Measurements from ENCODE around the gene CLCNKA.
"Not testable (repeated sequence)": the region's sequence is repeated elsewhere in the genome, so short reads cannot be mapped to it uniquely, and the experiment has no call there.

The CLCNKA gene

GRCh38 chr1:15997637-15998280, 24.1 kb upstream of the CLCNKA start:
- no peak for DNase-seq (ENCODE audit: low spot score)

- DNase-seq (ENCODE audit: low spot score): no peak
These were observed 22.9 kb upstream of the CLCNKA start for GRCh38 chr1:15998929-15999328.

GRCh38 chr1:16001274-16001673, 20.6 kb upstream of the CLCNKA start:
- DNase-seq (ENCODE audit: low spot score): not testable (repeated sequence)

GRCh38 chr1:16005597-16005996, 16.2 kb upstream of the CLCNKA start:
- no peak for DNase-seq (ENCODE audit: low spot score)

DNA sequence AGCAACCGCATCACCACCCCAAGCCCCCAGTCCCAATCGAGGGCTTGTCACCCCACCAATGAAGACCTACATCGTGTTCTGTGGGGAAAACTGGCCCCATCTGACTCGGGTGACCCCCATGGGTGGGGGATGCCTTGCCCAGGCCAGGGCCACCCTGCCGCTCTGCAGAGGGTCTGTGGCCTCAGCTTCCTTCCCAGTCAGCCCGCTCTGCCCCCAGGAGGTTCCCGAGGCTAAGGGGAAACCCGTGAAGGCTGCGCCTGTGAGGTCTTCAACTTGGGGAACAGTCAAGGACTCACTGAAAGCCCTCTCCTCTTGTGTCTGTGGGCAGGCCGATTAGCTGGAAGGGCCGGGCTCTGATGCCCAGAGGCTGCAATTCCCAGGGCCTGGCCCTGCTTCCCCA, 15.8 kb upstream of the CLCNKA start:
- no peak for DNase-seq (ENCODE audit: low spot score)

DNA sequence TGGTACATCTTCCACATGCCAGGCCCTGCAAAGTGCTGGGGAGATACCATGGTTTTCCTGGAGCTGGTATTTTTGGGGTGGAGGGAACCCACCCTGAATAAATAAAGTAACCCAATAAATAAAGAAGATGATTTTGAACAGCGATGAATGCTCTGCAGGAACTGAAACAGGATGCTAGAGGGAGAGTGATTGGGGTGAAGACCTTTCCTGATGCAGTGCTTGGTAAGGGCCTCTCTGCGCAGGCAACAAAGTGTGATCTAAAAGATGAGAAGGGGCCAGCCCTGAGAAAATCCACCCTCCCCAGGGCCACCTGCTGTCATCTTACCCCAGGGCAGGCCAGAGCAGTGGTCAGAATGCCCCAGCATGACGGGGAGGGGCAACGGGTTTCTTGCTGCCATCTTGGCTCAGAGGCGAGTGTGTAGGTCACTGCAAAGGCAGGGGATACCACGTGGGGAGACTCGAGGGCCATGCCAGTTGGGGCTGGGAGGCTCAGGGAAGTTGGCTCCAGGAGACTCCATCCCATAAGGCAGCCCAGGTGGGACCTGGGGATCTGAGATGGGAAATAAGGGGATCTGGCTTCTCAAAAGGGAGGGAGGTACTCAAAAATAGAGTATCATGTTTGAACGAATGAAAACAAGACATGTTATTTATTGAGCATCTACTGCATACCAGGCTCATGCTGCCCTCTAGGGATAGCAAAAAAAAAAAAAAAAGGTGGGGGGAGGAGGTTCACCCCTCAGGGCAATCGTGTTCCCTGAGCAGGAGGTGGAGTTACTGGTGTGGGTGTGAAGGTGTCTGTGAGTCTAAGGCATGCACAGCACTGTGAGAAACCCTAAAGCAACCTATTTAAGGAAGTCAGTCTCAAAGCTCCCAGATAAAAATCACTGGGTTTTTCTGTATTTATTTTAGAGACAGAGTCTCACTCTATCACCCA, 15.0 kb upstream of the CLCNKA start:
- DNase-seq (ENCODE audit: low spot score): peak; percentile 47

- no peak for DNase-seq (ENCODE audit: low spot score)
These were observed 14.0 kb upstream of the CLCNKA start for GRCh38 chr1:16007671-16008341.

- DNase-seq (ENCODE audit: low spot score): peak; percentile 84
These were observed 12.8 kb upstream of the CLCNKA start for GRCh38 chr1:16009030-16009460.

- DNase-seq (ENCODE audit: low spot score): no peak
These were observed 12.2 kb upstream of the CLCNKA start for GRCh38 chr1:16009678-16010077.

- no peak for DNase-seq (ENCODE audit: low spot score)
These were observed 11.0 kb upstream of the CLCNKA start for GRCh38 chr1:16010837-16011236.

DNA sequence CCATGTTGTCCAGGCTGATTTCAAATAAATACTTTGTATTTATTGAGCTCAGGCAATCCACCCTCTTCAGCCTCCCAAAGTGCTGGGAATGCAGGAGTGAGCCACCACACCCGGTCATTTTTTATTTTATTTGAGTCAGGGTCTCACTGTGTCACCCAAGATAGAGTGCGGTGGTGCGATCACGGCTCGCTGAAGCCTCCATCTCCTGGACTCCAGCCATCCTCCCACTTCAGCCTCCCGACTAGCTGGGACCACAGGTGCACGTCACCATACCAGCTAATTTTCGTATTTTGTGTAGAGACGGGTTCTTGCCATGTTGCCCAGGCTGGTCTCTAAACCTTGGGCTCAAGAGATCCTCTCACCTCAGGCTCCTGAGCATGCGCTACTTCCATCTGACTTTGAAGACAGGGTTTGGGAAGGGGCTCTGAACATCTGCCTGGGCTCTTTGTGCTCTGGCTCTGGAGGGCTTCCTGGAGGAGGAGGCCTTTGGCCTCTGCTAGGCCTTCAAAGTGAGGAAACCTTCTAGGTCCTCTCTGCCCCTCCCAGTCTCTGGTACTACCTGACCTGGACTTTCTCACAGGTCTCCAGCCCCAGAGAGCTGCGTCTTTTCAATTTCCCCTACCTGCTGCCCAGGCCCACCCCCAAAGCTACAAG, 9.8 kb upstream of the CLCNKA start:
- DNase-seq (ENCODE audit: low spot score): no peak

DNA sequence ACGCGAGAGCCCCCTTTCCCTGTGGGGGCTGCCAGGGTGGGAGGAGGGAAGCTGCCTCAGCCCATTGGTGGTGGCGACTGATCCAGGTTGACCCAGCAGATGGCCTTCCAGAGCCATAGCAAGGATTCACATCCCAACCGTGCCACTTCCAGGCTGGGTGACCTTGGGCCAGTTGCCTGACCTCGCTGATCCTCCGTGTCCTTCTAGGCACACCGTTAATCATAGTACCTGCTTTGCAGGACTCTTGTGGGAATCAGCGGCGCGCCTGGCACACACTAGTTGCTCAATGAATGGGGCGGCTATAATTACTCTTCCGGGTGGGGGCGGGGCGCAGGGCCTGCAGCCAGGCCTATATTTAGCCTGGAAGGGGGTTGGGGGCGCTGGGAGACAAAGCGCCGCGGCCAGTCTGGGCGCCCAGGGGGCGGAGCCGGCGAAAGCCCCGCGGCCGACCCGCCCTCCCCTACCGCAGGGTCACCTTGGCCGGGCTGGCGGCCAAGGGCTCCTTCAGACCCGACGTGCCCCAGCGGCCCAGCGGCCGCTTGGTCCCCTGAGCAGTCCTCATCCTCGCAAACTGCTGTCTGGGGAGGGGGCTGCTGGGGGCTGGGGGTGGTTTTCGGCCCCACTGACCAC, 9.1 kb upstream of the CLCNKA start:
- DNase-seq (ENCODE audit: low spot score): peak; percentile 72

DNA sequence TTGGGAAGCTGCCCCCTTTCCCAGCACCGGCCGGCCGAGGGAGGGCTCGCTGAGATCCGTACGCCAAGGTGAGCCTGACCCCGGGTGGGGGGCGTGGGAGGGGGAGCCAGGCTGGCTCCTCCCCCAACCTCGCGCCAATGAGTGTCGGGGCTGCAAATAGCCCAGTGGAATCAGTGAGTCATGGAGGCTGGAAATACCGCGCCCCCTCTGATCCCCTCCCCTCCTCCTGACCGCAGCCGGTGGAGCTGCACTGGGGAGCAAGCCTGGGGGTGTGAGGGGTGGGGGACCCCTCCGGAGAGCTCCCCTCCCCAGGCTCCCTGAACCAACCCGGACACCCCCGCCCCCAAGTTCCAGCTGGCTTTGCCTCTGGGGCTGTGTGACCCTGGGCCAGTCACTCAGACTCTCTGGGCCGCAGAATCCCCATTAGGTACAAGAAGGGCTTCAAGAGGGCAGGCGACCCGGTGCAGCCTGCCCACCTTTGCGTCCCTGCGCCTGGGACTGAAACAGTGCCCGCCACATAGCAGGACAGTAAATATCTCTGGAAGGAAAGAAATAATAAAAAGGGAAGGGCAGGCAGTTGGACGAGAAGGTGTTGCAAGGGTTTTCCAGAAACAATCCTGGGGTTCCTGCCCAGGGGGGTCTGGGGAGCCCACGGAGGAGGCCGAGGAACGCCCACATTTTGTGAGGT, 8.5 kb upstream of the CLCNKA start:
- DNase-seq (ENCODE audit: low spot score): peak; percentile 82

DNA sequence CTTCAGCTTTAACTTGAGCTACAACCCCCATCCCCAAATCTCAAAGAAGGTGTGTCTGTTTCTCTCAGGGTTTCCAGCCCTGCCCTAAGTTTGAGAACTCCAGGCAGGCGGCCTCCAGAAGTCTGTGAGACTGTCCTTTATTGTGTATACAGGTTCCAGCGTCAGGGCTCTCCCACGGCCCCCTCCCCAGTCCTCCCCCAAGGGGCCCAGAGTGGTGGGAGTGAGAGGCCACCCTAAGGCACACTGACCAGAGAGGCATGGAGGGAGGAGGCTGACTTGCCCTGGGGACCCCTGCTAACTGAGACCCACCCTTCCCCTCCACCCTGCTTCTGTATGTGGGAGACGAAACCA, 8.0 kb upstream of the CLCNKA start:
- DNase-seq (ENCODE audit: low spot score): no peak

DNA sequence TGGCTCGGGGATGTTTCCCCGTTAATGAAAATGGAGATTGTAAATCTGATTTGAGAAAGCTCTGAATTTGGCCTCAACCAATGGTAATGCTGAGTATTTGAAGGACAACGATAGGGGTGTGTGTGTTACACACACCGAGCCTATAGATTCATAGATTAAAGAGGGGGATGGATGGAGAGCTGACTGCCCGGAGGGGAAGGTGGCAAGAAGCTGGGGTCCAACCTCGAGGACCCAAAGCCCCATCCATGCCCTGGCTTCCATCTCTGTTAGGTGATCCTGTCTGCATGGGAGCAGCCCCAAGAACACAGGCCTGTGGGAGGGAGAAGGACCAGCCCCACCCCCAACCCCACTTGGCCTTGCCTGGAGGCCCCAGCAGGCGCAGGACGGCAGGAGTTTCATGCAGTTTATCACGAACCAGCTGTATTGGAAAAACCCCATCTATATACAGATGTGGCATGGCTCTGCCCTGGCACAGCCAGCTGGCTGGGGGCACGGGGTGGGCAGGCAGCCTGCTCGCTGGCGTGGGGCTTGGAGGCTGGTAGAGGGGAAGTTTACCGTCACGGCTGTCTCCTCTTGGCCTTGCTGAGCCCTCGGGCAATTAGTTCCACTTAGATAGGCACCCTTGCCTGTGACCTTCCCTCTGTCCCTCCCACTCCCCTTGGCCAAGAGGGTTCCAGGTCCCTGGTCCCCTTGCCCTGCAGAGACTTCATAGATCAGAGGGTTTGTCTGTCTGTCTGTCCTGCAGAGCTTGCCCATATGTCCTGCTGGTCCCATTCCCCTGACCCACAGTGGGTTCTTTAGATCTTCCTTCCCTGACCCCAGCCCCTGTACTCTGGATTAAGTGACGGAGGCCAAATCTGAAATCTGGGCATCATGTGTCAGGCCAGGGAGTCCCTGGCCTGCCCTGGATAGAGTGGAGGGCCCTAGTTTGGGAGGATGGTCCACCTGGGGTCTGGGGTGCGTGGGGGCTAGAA, 7.0 kb upstream of the CLCNKA start:
- DNase-seq (ENCODE audit: low spot score): no peak

GRCh38 chr1:16015491-16015890, 6.3 kb upstream of the CLCNKA start:
- no peak for DNase-seq (ENCODE audit: low spot score)

- DNase-seq (ENCODE audit: low spot score): no peak
These were observed 5.6 kb upstream of the CLCNKA start for GRCh38 chr1:16015960-16016901.

- no peak for DNase-seq (ENCODE audit: low spot score)
These were observed 4.8 kb upstream of the CLCNKA start for GRCh38 chr1:16017076-16017460.

Data from AG20443 (cell line).